Chondrocyte (in vitro differentiated cells): Measurements from ENCODE around the gene TAGLN2. TPM values are rescaled to one million over a fixed set of nuclear protein-coding genes. Genes with fewer than 3 reads are reported as not detected.
A peak's percentile ranks its signal among the peaks of the same experiment; 100 is the strongest.

ENCODE experiments used
- DNase-seq: peaks from one replicate; pipeline ENCODE4 v3.0.0; 2021; ENCODE audit warnings: mixed read lengths, low spot score
- H3K27ac Mint-ChIP-seq: one replicate; pipeline ENCODE4 v1.8.0; 2021; ENCODE audit warnings: mild to moderate bottlenecking, moderate library complexity, mixed read lengths; ENCODE audit not compliant: unreplicated experiment
- H3K27me3 Mint-ChIP-seq: 2 replicates; pipeline ENCODE4 v1.8.0; 2021; ENCODE audit warnings: low read depth, mixed read lengths
- H3K36me3 Mint-ChIP-seq: 2 replicates; pipeline ENCODE4 v1.8.0; 2021; ENCODE audit warnings: low read depth, mixed read lengths
- H3K4me1 Mint-ChIP-seq: 2 replicates; pipeline ENCODE4 v1.8.0; 2021; ENCODE audit warnings: low read depth, mild to moderate bottlenecking, mixed read lengths
- H3K4me3 Mint-ChIP-seq: one replicate; pipeline ENCODE4 v1.8.0; 2021; ENCODE audit warnings: mild to moderate bottlenecking, moderate library complexity, mixed read lengths; ENCODE audit not compliant: unreplicated experiment
- H3K9me3 Mint-ChIP-seq: 2 replicates; pipeline ENCODE4 v1.8.0; 2021; ENCODE audit warnings: low read depth, mixed read lengths
- CTCF ChIP-seq: fragments of 200-600 bp; sonication (generic); IDR thresholded peaks from 2 replicates; pipeline ENCODE4 v1.5.0; 2021; ENCODE audit warnings: antibody characterized with exemption, mild to moderate bottlenecking, moderate library complexity
- total RNA-seq: library from RNA; stranded (reverse); gene quantifications from 3 replicates; pipeline ENCODE4 v1.2.1, GENCODE V29; 2021

Gene TAGLN2
- total RNA-seq, 1 donor from 2014 or later: 392 TPM

DNA sequence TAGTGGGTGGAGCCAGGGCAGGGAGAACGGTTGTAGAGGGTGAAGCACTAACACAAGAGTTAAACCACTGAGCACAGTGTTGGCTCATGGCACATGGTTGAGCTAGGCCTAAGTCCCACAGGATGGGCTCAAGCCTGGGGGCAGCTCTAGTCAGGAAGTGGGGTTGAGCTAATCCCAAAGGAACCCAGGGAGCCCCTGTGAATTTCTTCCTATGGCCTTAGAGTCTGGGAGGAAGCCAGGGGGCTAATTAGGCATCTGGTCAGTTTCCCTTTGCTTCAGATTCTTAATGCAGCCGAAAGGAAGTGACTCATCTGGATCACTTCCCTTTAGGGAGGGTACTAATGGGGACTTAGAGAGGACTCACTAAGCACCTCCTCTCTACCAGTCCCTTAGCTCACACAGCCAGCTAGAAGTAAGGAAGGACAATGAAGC lies 35.5 kb downstream of the TAGLN2 start:
- no peaks in the 10 kb centered on the region for H3K36me3 Mint-ChIP-seq
- peak overlapping the region; percentile 68 for H3K27ac Mint-ChIP-seq
- H3K27me3 Mint-ChIP-seq: no peaks in the 10 kb centered on the region
- H3K4me3 Mint-ChIP-seq: no peak overlapping the region
- H3K4me1 Mint-ChIP-seq: peaks cover 15% of the 10 kb centered on the region
- DNase-seq: no peak
- no peaks in the 10 kb centered on the region for H3K9me3 Mint-ChIP-seq
- TF ChIP-seq CTCF: no peak

- H3K4me3 Mint-ChIP-seq: no peak overlapping the region
- H3K36me3 Mint-ChIP-seq: no peaks in the 10 kb centered on the region
- DNase-seq: no peak
- H3K27ac Mint-ChIP-seq: no peak overlapping the region
- TF ChIP-seq CTCF: no peak
- no peaks in the 10 kb centered on the region for H3K27me3 Mint-ChIP-seq
- H3K9me3 Mint-ChIP-seq: no peaks in the 10 kb centered on the region
- H3K4me1 Mint-ChIP-seq: peaks cover 15% of the 10 kb centered on the region
Observed at GRCh38 chr1:159889202-159889601, 36.1 kb downstream of the TAGLN2 start.

GRCh38 chr1:159884296-159884695 lies 41.0 kb downstream of the TAGLN2 start:
- Mint-ChIP-seq H3K36me3 (no peaks in the 10 kb centered on the region), H3K27me3 (no peaks in the 10 kb centered on the region), H3K4me3 (no peak overlapping the region), H3K27ac (no peak overlapping the region), H3K9me3 (no peaks in the 10 kb centered on the region), H3K4me1 (no peaks in the 10 kb centered on the region)
- no peak for DNase-seq
- no peak for TF ChIP-seq CTCF

GRCh38 chr1:159883134-159883533 lies 42.2 kb downstream of the TAGLN2 start:
- H3K27ac Mint-ChIP-seq: no peak overlapping the region
- no peak for DNase-seq
- no peaks in the 10 kb centered on the region for H3K27me3 Mint-ChIP-seq
- H3K4me1 Mint-ChIP-seq: no peaks in the 10 kb centered on the region
- no peak overlapping the region for H3K4me3 Mint-ChIP-seq
- H3K36me3 Mint-ChIP-seq: no peaks in the 10 kb centered on the region
- no peak for TF ChIP-seq CTCF
- no peaks in the 10 kb centered on the region for H3K9me3 Mint-ChIP-seq

- no peak for TF ChIP-seq CTCF
- no peak for DNase-seq
Observed at GRCh38 chr1:159882527-159882862, 42.8 kb downstream of the TAGLN2 start.

More at GRCh38 chr1:159882527-159882862, 42.8 kb downstream of the TAGLN2 start:
- Mint-ChIP-seq H3K4me3 (no peak overlapping the region), H3K27me3 (no peaks in the 10 kb centered on the region), H3K36me3 (no peaks in the 10 kb centered on the region), H3K9me3 (no peaks in the 10 kb centered on the region), H3K27ac (no peak overlapping the region), H3K4me1 (no peaks in the 10 kb centered on the region)
